A549 (cell line): ENCODE measurements around the gene BORCS6. TPM values are rescaled to one million over a fixed set of nuclear protein-coding genes. Genes with fewer than 3 reads are reported as not detected.

Source experiments
- ATAC-seq, 2 experiments: fragments of 200-7000 bp in 1 of 2; fragments of >200 bp in 1 of 2; cut with Nextera tagmentation in 1 of 2; cut with Tn5 transposase in 1 of 2; 3 replicates each; pipeline versions ENCODE4 v1.8.0 to v1.9.1; 2018 to 2020; ENCODE audit warnings: mild to moderate bottlenecking in 1 of 2, moderate library complexity in 1 of 2
- CTCF ChIA-PET: fragments of 300-600 bp; sonication (Branson Sonifier 250); formaldehyde crosslinking; extraction: SDS; loops from one replicate; lab custom pipeline; 2021; ENCODE audit warnings: antibody characterized with exemption, inconsistent platforms; lab: Yijun Ruan, JAX
- POLR2A ChIA-PET: fragments of 350-600 bp; formaldehyde crosslinking; extraction: SDS; loops from one replicate; lab custom pipeline; 2021; ENCODE audit warnings: antibody characterized with exemption, inconsistent platforms; lab: Yijun Ruan, JAX
- DNase-seq, 2 experiments: peaks; one replicate each; pipeline versions ENCODE4 v3.0.0 to v3.0.0-alpha.2; 2011 to 2016; ENCODE audit warnings: low read depth in 1 of 2, low spot score in 1 of 2
- FAIRE-seq: peaks from 2 replicates; lab custom pipeline; 2011; peaks lifted over from hg19 to GRCh38; lab: Jason Lieb, UNC
- H3K27ac ChIP-seq, 2 experiments: fragments of >200 bp; sonication (Bioruptor Twin); formaldehyde crosslinking; 3 replicates each; pipeline ENCODE4 v1.5.1; 2016 to 2017
- H3K4me1 ChIP-seq: fragments of >200 bp; sonication (Bioruptor Twin); formaldehyde crosslinking; 3 replicates; pipeline ENCODE4 v1.6.1; 2016
- H3K4me2 ChIP-seq: fragments of >200 bp; sonication (Bioruptor Twin); formaldehyde crosslinking; 3 replicates; pipeline ENCODE4 v1.6.1; 2016
- H3K4me3 ChIP-seq: fragments of >200 bp; sonication (Bioruptor Twin); formaldehyde crosslinking; 3 replicates; pipeline ENCODE4 v1.5.1; 2016
- H3K9me3 ChIP-seq: fragments of >200 bp; sonication (Bioruptor Twin); formaldehyde crosslinking; 3 replicates; pipeline ENCODE4 v1.6.1; 2016
- BCL3 ChIP-seq: fragments of >200 bp; sonication (Bioruptor Twin); formaldehyde crosslinking; IDR thresholded peaks from 3 replicates; pipeline ENCODE4 v1.6.1; 2016
- BHLHE40 ChIP-seq: IDR thresholded peaks from 2 replicates; pipeline ENCODE4 v1.6.1; 2012; ENCODE audit warnings: low read depth, low read length, inconsistent platforms
- CEBPB ChIP-seq, 2 experiments: fragments of >200 bp in 1 of 2; sonication (Bioruptor Twin) in 1 of 2; formaldehyde crosslinking in 1 of 2; IDR thresholded peaks; 2 replicates each; pipeline ENCODE4 v1.6.1; 2012 to 2016
- CHD2 ChIP-seq: fragments of 150-350 bp; IDR thresholded peaks from 2 replicates; pipeline ENCODE4 v1.6.1; 2014; ENCODE audit warnings: low read length; ENCODE audit not compliant: partially characterized antibody
- E2F6 ChIP-seq: IDR thresholded peaks from 2 replicates; pipeline ENCODE4 v1.6.1; 2012; ENCODE audit warnings: low read depth, borderline replicate concordance
- EHMT2 ChIP-seq: fragments of 200-600 bp; sonication (generic); IDR thresholded peaks from 2 replicates; pipeline ENCODE4 v1.6.1; 2016; ENCODE audit warnings: antibody characterized with exemption, low read depth, mild to moderate bottlenecking, moderate library complexity
- EP300 ChIP-seq, 2 experiments: fragments of >200 bp; sonication (Bioruptor Twin); formaldehyde crosslinking; IDR thresholded peaks; 2 replicates in 1 of 2; 3 replicates in 1 of 2; pipeline ENCODE4 v1.6.1; 2016 to 2017
- FOXS1 ChIP-seq: fragments of 250-450 bp; sonication (Bioruptor Pico); IDR thresholded peaks from 2 replicates; pipeline ENCODE4 v1.5.0; 2020; ENCODE audit warnings: mild to moderate bottlenecking, moderate library complexity
- GATA3 ChIP-seq: IDR thresholded peaks from 2 replicates; pipeline ENCODE4 v1.6.1; 2012; ENCODE audit warnings: borderline replicate concordance
- HDAC2 ChIP-seq: fragments of 200-600 bp; sonication (generic); IDR thresholded peaks from 2 replicates; pipeline ENCODE4 v1.6.1; 2016
- HEYL ChIP-seq: fragments of 250-450 bp; sonication (Bioruptor Pico); IDR thresholded peaks from 2 replicates; pipeline ENCODE4 v1.8.0; 2021; ENCODE audit warnings: mild to moderate bottlenecking, moderate library complexity
- JUN ChIP-seq, 2 experiments: fragments of >200 bp; sonication (Bioruptor Twin); formaldehyde crosslinking; IDR thresholded peaks; 2 replicates in 1 of 2; 3 replicates in 1 of 2; pipeline ENCODE4 v1.6.1; 2016 to 2017
- MAZ ChIP-seq: fragments of 150-350 bp; IDR thresholded peaks from 2 replicates; pipeline ENCODE4 v1.6.1; 2014; ENCODE audit warnings: antibody characterized with exemption, low read depth, low read length, borderline replicate concordance
- MYC ChIP-seq: IDR thresholded peaks from 2 replicates; pipeline ENCODE4 v1.6.1; 2012; ENCODE audit warnings: mild to moderate bottlenecking, inconsistent platforms, low read length, improper control_type of control experiment, borderline replicate concordance
- PHF8 ChIP-seq: fragments of 200-600 bp; sonication (generic); IDR thresholded peaks from 2 replicates; pipeline ENCODE4 v1.6.1; 2016; ENCODE audit warnings: low read depth, mild to moderate bottlenecking, antibody characterized with exemption, moderate library complexity, borderline replicate concordance
- RARB ChIP-seq: fragments of 250-450 bp; sonication (Bioruptor Pico); IDR thresholded peaks from 2 replicates; pipeline ENCODE4 v1.8.0; 2021; ENCODE audit warnings: mild to moderate bottlenecking, moderate library complexity
- TFCP2L1 ChIP-seq: fragments of 250-450 bp; sonication (Bioruptor Pico); IDR thresholded peaks from 2 replicates; pipeline ENCODE4 v1.5.0; 2021; ENCODE audit warnings: mild to moderate bottlenecking
- USF2 ChIP-seq: fragments of 450-650 bp; IDR thresholded peaks from 2 replicates; pipeline ENCODE4 v1.6.1; 2014; ENCODE audit warnings: antibody characterized with exemption
- ZFP36 ChIP-seq: fragments of 450-650 bp; IDR thresholded peaks from 2 replicates; pipeline ENCODE4 v1.6.1; 2014; ENCODE audit warnings: borderline replicate concordance; ENCODE audit not compliant: partially characterized antibody
- ZSCAN20 ChIP-seq: fragments of 250-450 bp; sonication (Bioruptor Pico); IDR thresholded peaks from 2 replicates; pipeline ENCODE4 v1.8.0; 2022; ENCODE audit warnings: mild to moderate bottlenecking, moderate library complexity
- WGBS: methylation state at CpG from one replicate; pipeline ENCODE4 v1.1.6; 2017; ENCODE audit errors: missing lambda C conversion rate; 5-methylcytosine and 5-hydroxymethylcytosine counted together
- polyA plus RNA-seq, 4 experiments: library from polyadenylated mRNA; depleted of rRNA in 3 of 4; stranded (reverse); fragments of >200 nt; fragmentation: RNase III in 1 of 4; extraction: RNeasy Plus Mini Kit Qiagen cat#74134 plus additional on column Dnase treatment in 1 of 4; gene quantifications; 2 replicates in 3 of 4; 3 replicates in 1 of 4; pipeline ENCODE4 v1.2.3, GENCODE V29; 2011 to 2017

BORCS6 gene
- polyA plus RNA-seq, 2 of the 4 experiments (the other 2 are of a cell fraction) = 3.0 to 6.6 TPM

- TF ChIP-seq JUN (IDR thresholded peaks at IDR 0.05) (peak; percentile 46 to 77; a peak in 3 of 5 replicates), BHLHE40 (no peak), E2F6 (peak; percentile 62), CHD2 (peak; percentile 89), EHMT2 (no peak)
These were observed 13.6 kb downstream of the BORCS6 start, which contains the start of gene TMEM107 (continued) for GRCh38 chr17:8176197-8176940.

GRCh38 chr17:8175795-8176196, 14.2 kb downstream of the BORCS6 start:
- FAIRE-seq (no peak), DNase-seq (peak in 1 of 2 experiments; percentile 39), ATAC-seq (peak; percentile 8 to 33)
- peak overlapping the region; percentile 91 to 95 for H3K27ac ChIP-seq
- 10% methylated on average over 11 of the region's 11 CpGs for WGBS
- TF ChIP-seq MAZ = no peak
- TF ChIP-seq MYC = no peak
- no peak for TF ChIP-seq USF2
- TF ChIP-seq ZSCAN20 (CRISPR knock-in tag) = no peak
- no peak for TF ChIP-seq GATA3
- no peak for TF ChIP-seq PHF8
- no peak for TF ChIP-seq TFCP2L1 (CRISPR knock-in tag)
- no peak for TF ChIP-seq EP300 (IDR thresholded peaks at IDR 0.05)
- TF ChIP-seq BCL3 = no peak
- TF ChIP-seq CEBPB (IDR thresholded peaks at IDR 0.05) = no peak
- no peak for TF ChIP-seq RARB (CRISPR knock-in tag)
- TF ChIP-seq FOXS1 = no peak
- no peak for TF ChIP-seq HEYL (CRISPR knock-in tag)
- TF ChIP-seq HDAC2 = no peak
- ChIA-PET CTCF (interaction anchor here (1.1 to 2.0 kb wide), 6 partner anchors 10 to 54 kb away, joined by 3 to 14 read pairs (median 4); no protein-coding TSS in a partner anchor), POLR2A (interaction anchor here (0.6 to 1.6 kb wide), 4 partner anchors 10 to 38 kb away, joined by 3 to 7 read pairs (median 6); partner anchors contain the start of gene BORCS6)
- peak overlapping the region; percentile 55 for H3K4me3 ChIP-seq
- H3K9me3 ChIP-seq = no peaks in the 10 kb centered on the region
- H3K4me1 ChIP-seq = peaks cover 34% of the 10 kb centered on the region
- peak overlapping the region; percentile 98 for H3K4me2 ChIP-seq

- H3K27ac ChIP-seq = peak overlapping the region; percentile 86 to 88
- H3K4me3 ChIP-seq = peak overlapping the region; percentile 41
- WGBS = 3% methylated on average over 14 of the region's 14 CpGs
- peak overlapping the region; percentile 88 for H3K4me2 ChIP-seq
- peak; percentile 10 to 13; a peak in 3 of 6 replicates for ATAC-seq
- DNase-seq = peak in 1 of 2 experiments; percentile 59
- peaks cover 34% of the 10 kb centered on the region for H3K4me1 ChIP-seq
- H3K9me3 ChIP-seq = no peaks in the 10 kb centered on the region
- ChIA-PET POLR2A (interaction anchor here (0.6 to 2.1 kb wide), 34 partner anchors 10 to 488 kb away, joined by 3 to 45 read pairs (median 10); partner anchors contain the start of genes ALOXE3, AURKB, BORCS6 and CTC1), CTCF (interaction anchor here (0.6 to 3.1 kb wide), 8 partner anchors 11 to 613 kb away, joined by 3 to 11 read pairs (median 4); partner anchors contain the start of genes KRABD2 and VAMP2)
- no peak for TF ChIP-seq ZFP36
- no peak for FAIRE-seq
These were observed 16.1 kb downstream of the BORCS6 start for GRCh38 chr17:8173871-8174322.
